ENCODE data around the gene PLCXD3.

The PLCXD3 gene

GRCh38 chr5:41412496-41412895 is 97.9 kb downstream of the PLCXD3 start:
- no peak for DNase-seq

GRCh38 chr5:41410737-41411136 is 99.7 kb downstream of the PLCXD3 start:
- no peak for DNase-seq

- DNase-seq, result no peak
Measured at GRCh38 chr5:41410307-41410706, 100.1 kb downstream of the PLCXD3 start.

DNA sequence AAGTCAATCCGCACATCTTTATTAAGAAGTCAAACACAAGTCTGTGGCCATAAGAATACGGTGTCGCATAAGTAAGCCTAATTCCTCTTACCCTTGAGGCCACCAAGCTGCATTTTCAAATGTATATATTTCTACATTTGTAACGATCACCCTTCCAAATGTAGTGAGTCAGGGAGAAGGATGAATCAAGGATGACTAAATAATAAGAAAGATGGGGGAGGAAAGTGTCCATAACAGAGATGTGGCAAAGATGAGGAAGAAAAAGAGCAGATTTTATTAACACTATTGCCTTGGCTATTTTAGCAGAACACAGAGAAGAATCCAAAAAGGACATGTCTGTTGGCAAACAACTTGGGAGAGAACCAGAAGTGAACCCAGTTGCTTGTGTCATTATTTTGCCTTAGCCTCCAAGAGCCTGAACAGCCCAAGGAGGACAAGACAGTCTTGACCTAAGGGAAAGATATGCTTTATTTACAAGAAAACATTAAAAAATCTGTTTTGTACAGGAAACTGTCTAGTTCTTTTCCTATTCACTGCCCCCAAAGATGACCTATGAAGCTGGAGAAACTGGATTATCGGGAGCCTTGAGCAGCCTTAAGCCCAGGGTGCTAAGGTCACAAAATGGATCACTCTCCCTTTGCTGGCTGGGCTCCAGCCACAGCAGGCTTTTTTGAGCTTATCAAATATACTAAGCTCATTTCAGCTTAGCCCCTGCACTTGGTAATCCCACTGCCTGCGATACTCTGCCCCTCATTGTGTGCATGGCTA is 101.5 kb downstream of the PLCXD3 start:
- DNase-seq, result no peak

DNA sequence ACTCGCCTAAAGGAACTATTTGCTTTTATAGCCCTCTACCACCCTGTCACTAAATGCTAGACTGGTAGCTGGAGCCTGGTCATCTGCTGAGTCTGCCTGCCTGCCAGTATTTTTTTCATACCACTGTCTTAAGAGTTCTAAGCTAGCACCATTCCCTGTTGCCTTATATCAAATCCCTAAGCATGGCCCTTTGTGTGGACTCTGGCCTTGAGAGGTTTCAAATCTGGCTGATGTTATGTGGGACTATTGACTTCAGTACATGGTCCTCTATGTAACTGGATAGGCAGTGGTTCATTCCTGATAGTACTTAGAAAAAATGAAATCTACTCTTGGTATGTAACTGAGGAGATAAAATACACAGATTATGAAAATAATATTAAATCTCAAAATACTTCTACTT is 103.5 kb downstream of the PLCXD3 start:
- no peak for DNase-seq

- DNase-seq, result no peak
Measured at GRCh38 chr5:41406424-41406823, 104.0 kb downstream of the PLCXD3 start.

- no peak for DNase-seq
Measured at GRCh38 chr5:41404757-41405156, 105.6 kb downstream of the PLCXD3 start.

DNA sequence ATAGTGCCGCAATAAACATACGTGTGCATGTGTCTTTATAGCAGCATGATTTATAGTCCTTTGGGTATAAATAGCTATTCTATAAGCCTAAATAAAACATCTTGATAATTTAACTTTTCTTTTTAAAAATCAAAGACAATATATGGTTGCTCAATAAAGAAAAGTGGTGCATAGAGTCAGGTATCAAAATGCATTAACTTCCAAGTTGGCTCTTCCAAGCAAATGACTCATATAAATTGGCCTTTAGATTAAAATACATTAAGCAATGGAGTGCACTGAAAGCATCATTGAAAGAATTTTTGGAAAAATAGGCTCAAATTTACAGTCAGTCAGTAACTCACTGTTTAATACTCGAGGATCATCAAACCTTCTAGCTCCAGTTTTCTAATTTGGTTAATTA is 106.6 kb downstream of the PLCXD3 start:
- DNase-seq, result no peak

GRCh38 chr5:41402845-41403244 is 107.6 kb downstream of the PLCXD3 start:
- no peak for DNase-seq

GRCh38 chr5:41399839-41400238 is 110.6 kb downstream of the PLCXD3 start:
- no peak for DNase-seq

DNA sequence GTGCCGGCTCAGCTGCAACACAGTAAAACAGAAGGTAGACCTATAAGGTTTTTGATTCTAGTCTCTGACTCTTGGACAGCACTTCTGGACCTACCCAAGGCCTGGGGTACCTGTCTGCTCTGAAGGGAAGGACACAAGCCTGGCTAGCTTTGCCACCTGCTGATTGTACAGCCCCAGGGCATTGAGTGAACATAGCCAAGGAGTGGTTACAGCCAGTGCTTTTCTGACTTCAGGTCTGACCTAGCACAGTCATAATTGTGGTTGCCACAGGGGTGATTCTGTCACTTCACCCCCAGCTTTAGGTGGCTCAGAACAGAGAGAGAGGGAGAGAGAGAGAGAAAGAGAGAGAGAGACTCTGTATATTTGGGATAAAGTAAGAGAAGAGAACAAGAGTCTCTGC is 118.4 kb downstream of the PLCXD3 start:
- no peak for DNase-seq

DNA sequence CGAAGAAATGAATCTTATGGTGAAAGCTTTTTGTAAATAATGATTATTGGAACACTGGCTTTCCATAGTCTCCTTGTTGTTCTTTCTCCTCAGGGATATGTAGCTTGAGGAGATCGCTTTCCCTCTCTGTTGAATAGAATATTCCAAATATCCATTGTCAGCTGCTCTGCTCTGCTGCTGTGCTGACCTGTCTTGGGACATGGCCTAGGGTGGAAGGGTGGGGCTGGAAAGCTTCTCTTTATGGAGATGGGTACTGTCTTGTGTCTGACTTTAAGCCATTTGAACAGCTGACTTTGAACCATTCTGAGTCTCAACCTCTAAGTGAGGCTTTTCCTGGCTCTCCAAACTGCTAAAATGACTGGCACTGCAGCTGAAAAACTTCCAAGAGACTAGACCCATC is 135.8 kb downstream of the PLCXD3 start:
- DNase-seq, result no peak

DNA sequence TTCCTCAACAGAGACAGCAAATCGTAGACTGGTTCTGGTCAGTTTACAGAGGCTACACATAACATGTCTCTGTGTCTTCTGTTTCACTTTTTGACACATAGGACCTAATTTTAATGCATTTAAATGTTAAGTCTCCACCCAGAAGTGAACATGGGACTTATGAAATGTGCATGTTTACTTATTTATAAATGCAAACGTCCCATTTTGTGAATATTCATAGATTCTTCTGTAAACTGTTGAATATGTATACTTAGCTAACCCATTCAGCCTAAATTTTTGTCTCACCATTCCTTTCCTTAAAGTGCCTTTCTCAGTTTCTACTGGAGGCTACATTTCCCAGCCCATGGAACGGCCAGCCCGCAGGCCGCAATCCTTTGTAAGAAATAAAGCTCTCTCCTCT is 137.2 kb downstream of the PLCXD3 start:
- DNase-seq, result no peak

GRCh38 chr5:41371738-41372137 is 138.7 kb downstream of the PLCXD3 start:
- DNase-seq, result no peak

GRCh38 chr5:41370482-41370881 is 139.9 kb downstream of the PLCXD3 start:
- no peak for DNase-seq

GRCh38 chr5:41369799-41370198 is 140.6 kb downstream of the PLCXD3 start:
- DNase-seq, result no peak

DNA sequence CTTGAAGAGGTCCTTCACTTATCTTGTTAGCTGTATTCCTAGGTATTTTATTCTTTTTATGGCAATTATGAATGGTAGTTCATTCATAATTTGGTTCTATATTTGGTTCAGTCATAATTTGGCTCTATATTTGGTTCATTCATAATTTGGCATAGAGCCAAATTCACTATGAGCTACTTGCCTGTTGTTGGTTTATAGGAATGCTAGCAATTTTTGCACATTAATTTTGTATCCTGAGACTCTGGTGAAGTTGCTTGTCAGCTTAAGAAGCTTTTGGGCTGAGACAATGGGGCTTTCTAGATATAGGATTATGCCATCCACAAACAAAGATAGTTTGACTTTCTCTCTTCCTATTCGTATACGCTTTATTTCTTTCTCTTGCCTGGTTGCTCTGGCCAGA is 142.2 kb downstream of the PLCXD3 start:
- no peak for DNase-seq

GRCh38 chr5:41365369-41365768 is 145.0 kb downstream of the PLCXD3 start:
- DNase-seq, result no peak

DNA sequence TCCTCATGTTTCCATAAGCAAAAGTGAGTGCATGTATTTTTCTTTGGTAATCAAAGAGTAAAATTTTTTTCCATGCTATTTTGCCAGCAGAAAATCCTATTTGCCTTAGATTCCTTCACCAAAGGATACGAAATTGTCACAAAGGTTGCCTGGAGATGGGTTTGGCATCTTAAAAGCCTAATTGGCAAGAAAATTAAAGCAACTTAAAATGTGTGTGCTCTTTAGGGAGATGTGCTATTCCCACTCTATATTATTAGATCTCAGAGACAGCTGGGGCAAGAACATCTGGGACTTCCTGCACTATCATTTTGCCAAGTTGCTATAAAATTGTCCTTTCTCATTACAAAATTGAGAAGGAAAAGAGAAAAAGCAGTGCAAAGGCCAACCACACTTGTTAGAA is 146.1 kb downstream of the PLCXD3 start:
- DNase-seq, result no peak

DNA sequence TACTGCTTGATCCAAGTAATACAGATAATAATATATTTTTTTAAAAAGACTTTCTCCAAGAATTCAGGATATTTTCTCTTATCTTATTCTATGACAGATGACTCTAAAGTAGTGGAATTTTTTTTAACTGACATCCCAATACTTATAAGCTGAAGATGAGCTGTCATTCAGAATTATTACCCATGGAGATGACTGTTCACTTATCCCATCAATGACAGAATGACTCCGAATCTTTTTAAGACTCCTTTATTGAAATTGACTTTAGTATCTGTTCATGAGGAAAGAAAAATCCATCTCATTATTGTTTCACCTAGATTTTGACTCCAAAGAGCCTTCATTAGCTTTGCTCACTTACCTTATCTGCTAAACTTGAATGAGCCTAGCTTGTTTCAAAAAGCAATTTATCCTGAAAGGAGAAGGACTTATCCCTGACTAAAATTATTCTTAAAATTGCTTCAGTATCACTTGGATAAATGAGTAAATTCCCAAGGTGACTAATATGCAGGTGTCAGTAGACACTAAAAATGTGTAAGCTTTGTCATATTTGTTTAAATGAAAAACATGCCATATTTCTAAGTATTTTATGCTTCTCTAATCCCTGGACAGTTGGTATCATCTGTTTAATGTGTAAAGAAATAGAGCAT is 146.9 kb downstream of the PLCXD3 start:
- DNase-seq, result no peak

DNA sequence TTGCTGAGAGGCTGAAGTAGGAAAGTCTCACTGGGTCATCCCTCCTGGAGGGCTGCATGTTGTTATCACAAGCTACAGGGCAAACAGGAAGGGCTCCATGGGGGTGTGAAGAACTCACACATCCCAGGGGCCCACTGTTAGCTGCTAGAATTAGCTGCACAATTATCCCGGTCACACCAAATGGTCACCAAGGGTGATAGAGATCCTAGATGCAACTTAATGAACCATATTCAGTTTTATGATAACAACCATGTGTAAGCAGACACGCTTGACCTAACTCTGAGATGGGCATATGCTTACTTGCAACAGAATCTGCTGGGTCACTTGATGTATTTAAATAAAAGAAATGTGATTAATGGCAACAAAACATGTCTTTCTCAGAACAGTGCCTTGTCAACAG is 153.6 kb downstream of the PLCXD3 start:
- DNase-seq, result no peak

- DNase-seq, result no peak
Measured at GRCh38 chr5:41349846-41350245, 160.6 kb downstream of the PLCXD3 start.

DNA sequence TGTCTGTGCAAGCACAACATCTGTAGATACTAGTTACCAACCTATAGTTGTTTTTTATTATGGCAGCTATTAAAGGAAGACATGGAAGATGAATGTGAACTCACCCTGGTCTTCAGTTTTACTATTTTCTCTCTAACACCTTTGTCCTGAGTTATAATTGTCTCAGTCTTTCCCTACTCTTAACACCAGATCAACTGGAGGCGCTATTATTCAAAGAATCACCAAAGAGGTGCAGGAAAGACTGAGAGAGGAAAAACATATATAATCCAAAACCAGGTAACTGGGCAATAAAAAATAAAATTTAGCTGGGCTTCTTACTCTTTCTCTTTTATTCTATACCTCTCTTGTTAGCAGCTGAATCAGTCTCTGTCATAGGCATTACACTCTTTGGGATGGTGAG is 162.8 kb downstream of the PLCXD3 start:
- no peak for DNase-seq

GRCh38 chr5:41346609-41347008 is 163.8 kb downstream of the PLCXD3 start:
- no peak for DNase-seq

GRCh38 chr5:41345295-41345694 is 165.1 kb downstream of the PLCXD3 start:
- DNase-seq, result no peak
